Fibroblast of the aortic adventitia (primary cell): Measurements from ENCODE around the gene MLX. TPM values are rescaled to one million over a fixed set of nuclear protein-coding genes. Genes with fewer than 3 reads are reported as not detected.
"Not testable (repeated sequence)": the region's sequence is repeated elsewhere in the genome, so short reads cannot be mapped to it uniquely, and the experiment has no call there.

Source experiments
- DNase-seq: peaks from one replicate; pipeline ENCODE4 v3.0.0-alpha.2; 2010; ENCODE audit warnings: low read depth
- H3K4me3 ChIP-seq: 2 replicates; pipeline ENCODE4 v1.5.1; 2011; ENCODE audit warnings: low read depth, mild to moderate bottlenecking, control low read depth, low read length, moderate library complexity
- total RNA-seq: library from RNA; depleted of rRNA; stranded (reverse); fragments of >200 nt; gene quantifications from 2 replicates; pipeline ENCODE4 v1.2.3, GENCODE V29; 2012; ENCODE audit warnings: low replicate concordance
- TF ChIP-seq, protein P1 (sequence below): IDR thresholded peaks from 2 replicates; pipeline ENCODE4 v1.5.1; 2011; ENCODE audit warnings: mild to moderate bottlenecking, low read length, control low read depth, inconsistent platforms; ENCODE audit not compliant: insufficient read depth

Gene MLX
- total RNA-seq, 1 donor = 41.8 TPM

DNA sequence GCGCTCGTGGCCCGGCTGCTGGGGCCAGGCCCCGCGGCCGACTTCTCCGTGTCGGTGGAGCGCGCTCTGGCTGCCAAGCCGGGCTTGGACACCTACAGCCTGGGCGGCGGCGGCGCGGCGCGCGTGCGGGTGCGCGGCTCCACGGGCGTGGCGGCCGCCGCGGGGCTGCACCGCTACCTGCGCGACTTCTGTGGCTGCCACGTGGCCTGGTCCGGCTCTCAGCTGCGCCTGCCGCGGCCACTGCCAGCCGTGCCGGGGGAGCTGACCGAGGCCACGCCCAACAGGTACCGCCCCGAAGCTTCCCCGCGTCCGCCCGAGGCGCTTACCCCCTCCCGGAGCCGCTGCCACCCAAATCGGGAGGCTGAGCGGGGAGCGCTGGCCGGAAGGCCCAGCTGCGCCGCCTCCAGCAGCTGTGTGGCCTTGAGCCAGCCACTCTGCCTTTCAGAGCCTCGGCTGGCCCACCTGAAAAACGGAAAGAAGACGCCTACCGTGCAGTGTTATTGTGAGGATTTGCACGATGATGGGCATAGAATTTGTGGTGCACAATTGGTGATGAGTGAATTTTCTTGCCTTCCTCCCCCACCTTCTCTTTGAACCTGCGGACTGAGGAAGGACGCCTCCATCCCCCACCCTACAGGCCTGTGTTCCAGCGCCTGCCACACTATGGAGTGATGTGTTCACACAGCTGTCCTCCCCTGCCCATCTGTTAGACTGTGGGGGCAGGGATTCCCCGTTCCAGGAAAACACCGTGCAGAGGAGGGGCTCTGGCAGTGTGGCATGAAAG, 30.3 kb upstream of the MLX start:
- DNase-seq = peak; percentile 74

DNA sequence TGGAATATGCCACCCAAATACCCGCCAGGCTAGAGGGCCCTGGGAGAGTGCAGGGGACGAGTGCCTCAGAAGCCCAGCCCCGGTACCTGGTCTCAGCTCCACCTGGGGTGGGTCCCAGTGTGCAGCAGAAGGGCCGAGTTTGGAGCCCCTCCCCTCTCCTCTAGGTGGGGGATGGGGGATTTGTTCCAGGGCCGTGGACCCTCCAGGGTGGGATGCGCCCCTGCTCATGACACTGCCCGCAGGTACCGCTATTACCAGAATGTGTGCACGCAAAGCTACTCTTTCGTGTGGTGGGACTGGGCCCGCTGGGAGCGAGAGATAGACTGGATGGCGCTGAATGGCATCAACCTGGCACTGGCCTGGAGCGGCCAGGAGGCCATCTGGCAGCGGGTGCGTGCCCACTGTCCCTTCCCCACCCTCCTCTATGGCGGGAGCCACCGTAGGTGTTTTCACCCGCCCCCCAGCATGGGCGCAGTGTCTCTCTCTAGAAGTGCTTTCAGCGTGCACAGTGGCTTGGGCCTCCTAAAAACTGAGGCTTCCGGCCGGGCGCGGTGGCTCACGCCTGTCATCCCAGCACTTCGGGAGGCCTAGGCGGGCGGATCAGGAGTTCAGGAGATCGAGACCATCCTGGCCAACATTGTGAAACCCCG, 29.6 kb upstream of the MLX start:
- peak overlapping the region; percentile 83 for H3K4me3 ChIP-seq
- TF ChIP-seq, protein P1, sequence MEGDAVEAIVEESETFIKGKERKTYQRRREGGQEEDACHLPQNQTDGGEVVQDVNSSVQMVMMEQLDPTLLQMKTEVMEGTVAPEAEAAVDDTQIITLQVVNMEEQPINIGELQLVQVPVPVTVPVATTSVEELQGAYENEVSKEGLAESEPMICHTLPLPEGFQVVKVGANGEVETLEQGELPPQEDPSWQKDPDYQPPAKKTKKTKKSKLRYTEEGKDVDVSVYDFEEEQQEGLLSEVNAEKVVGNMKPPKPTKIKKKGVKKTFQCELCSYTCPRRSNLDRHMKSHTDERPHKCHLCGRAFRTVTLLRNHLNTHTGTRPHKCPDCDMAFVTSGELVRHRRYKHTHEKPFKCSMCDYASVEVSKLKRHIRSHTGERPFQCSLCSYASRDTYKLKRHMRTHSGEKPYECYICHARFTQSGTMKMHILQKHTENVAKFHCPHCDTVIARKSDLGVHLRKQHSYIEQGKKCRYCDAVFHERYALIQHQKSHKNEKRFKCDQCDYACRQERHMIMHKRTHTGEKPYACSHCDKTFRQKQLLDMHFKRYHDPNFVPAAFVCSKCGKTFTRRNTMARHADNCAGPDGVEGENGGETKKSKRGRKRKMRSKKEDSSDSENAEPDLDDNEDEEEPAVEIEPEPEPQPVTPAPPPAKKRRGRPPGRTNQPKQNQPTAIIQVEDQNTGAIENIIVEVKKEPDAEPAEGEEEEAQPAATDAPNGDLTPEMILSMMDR = no peak
- DNase-seq = no peak

More for the DNA sequence above, 30.3 kb upstream of the MLX start:
- TF ChIP-seq, protein P1 = no peak
- peak overlapping the region; percentile 83 for H3K4me3 ChIP-seq

DNA sequence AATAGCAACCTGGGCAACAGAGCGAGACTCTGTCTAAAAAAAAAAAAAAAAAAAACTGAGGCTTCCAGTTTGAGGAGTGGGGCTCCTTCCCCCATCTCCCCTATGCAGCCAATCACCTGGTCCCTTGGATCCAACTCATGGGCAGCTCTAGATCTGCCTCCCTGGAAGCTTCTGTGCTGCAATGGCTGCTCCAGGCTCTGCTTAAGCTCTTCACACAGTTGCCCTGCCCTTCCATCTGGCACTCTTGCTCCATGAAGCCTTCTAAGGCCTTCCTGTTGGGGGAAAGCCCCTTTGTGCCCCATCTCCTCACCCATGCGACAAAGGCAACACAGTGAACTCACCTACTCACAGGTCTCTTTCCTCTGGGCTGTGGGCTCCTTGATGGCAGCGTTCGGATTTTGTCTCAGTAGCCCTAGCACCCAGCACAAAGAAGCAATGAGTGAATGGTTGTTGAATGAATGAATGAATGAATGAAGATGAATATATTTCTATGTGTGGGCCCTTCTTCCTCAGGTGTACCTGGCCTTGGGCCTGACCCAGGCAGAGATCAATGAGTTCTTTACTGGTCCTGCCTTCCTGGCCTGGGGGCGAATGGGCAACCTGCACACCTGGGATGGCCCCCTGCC, 29.0 kb upstream of the MLX start:
- DNase-seq = no peak
- TF ChIP-seq, protein P1 = no peak
- H3K4me3 ChIP-seq = peak overlapping the region; percentile 6

DNA sequence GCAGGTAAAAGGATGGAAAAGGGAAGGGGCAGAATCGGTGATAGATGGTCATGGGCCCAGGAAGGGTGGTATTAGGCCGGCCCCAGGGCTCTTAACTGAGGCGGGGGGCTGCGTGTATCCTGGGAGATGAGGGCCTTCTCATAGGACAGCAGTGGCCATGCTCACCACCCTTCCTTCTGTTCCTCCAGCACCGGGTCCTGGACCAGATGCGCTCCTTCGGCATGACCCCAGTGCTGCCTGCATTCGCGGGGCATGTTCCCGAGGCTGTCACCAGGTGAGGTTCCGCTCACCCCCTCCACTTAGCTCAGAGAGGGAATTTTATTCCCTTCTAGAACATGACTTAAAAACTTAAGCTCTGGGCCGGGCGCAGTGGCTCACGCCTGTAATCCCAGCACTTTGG, 28.4 kb upstream of the MLX start:
- no peak overlapping the region for H3K4me3 ChIP-seq
- TF ChIP-seq, protein P1 = no peak
- DNase-seq = no peak

DNA sequence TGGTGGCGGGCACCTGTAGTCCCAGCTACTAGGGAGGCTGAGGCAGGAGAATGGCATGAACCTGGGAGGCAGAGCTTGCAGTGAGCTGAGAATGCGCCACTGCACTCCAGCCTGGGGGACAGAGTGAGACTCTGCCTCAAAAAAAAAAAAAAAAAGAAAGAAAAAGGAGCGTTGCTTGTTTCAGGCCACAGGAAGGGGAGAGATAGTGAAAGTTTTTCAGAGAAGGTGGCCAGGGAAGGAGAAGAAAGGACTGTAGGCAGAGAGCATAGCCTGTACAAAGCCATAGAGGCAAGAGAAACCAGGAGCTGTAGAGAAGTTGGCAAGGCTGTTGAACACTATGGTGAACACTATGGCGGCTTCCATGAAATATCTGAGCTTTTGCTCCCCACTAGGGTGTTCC, 26.3 kb upstream of the MLX start:
- H3K4me3 ChIP-seq, DNase-seq: not testable (repeated sequence)

DNA sequence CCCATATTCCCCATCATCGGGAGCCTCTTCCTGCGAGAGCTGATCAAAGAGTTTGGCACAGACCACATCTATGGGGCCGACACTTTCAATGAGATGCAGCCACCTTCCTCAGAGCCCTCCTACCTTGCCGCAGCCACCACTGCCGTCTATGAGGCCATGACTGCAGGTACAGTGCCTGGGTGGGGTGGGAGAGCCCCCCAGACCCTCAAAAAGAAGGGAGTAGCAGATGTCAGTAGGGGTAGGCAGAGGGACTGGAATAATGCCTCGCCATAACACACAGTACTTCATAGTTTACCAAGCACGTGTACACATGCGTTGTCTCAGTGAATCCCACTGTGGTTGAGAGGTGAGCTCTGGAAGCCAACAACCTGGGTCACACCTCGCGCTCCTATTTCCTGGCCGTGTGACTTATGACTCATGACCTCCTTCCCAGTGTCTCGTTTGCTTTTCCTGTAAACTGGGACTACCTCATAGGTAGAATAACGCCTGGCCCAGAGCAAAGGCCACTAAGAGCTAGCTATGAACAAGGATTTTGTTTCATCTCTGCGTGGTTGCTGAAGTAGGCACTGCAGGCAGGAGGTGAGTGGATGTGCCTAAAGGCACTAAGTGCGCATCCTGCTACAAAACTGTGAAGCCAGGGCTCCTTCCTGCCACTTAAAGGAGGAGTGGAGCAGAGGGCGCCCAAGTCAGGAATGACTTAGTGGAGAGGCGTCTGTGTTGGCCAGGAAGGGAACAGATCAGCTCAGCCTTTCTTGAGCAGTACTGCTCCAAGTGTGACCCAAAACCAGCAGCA, 25.7 kb upstream of the MLX start:
- TF ChIP-seq, protein P1 = no peak
- no peak for DNase-seq
- no peak overlapping the region for H3K4me3 ChIP-seq
